ENCODE results near the gene ANKRA2.

Gene ANKRA2

GRCh38 chr5:73564675-73565074 lies 764 bp downstream of the ANKRA2 start:
- H3K36me3 Mint-ChIP-seq (ENCODE audit: low read depth), result peaks cover 27% of the 10 kb centered on the region
- H3K4me1 Mint-ChIP-seq, result peaks cover 29% of the 10 kb centered on the region
- no peaks in the 10 kb centered on the region for H3K27me3 Mint-ChIP-seq (ENCODE audit: low read depth, poor library complexity)
- H3K4me3 Mint-ChIP-seq, result peak overlapping the region; percentile 94
- no peaks in the 10 kb centered on the region for H3K9me3 Mint-ChIP-seq
- TF ChIP-seq CTCF (IDR thresholded peaks at IDR 0.05), result no peak
- H3K27ac Mint-ChIP-seq, result peak overlapping the region; percentile 99
- no peak for DNase-seq

DNA sequence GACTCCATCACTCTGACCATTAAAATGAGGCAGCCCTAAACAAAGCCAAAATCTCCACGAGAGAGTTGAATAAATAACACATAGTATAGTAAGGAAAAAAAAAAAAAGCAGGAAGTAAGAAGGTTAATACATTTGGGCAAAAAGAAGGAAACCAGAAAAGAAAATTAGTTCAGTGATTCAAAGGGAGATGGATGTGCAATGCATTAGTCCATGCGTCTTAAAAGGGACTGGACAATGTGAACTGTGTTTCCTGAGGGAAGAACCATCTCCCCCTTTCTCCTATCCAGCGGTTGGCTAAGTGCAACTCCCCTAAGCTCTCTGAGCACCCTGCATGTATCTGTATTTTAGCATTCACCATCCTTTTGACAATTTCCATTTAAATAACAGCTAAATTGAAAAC lies 1.4 kb downstream of the ANKRA2 start:
- Mint-ChIP-seq H3K4me3 (peak overlapping the region; percentile 94), H3K36me3 (ENCODE audit: low read depth) (peaks cover 24% of the 10 kb centered on the region), H3K27ac (peak overlapping the region; percentile 60), H3K4me1 (peaks cover 29% of the 10 kb centered on the region), H3K27me3 (ENCODE audit: low read depth, poor library complexity) (no peaks in the 10 kb centered on the region), H3K9me3 (no peaks in the 10 kb centered on the region)
- no peak for DNase-seq
- TF ChIP-seq CTCF (IDR thresholded peaks at IDR 0.05), result no peak

- no peak overlapping the region for H3K27ac Mint-ChIP-seq
Measured at GRCh38 chr5:73558950-73559349, 6.5 kb downstream of the ANKRA2 start.

GRCh38 chr5:73552642-73553041 lies 12.8 kb downstream of the ANKRA2 start:
- no peak overlapping the region for H3K4me3 Mint-ChIP-seq
- no peak for DNase-seq
- no peak for TF ChIP-seq CTCF (IDR thresholded peaks at IDR 0.05)
- H3K36me3 Mint-ChIP-seq (ENCODE audit: low read depth), result peaks cover 14% of the 10 kb centered on the region
- no peaks in the 10 kb centered on the region for H3K4me1 Mint-ChIP-seq
- H3K27me3 Mint-ChIP-seq (ENCODE audit: low read depth, poor library complexity), result no peaks in the 10 kb centered on the region
- no peaks in the 10 kb centered on the region for H3K9me3 Mint-ChIP-seq
- no peak overlapping the region for H3K27ac Mint-ChIP-seq

More at GRCh38 chr5:73558950-73559349, 6.5 kb downstream of the ANKRA2 start:
- Mint-ChIP-seq H3K4me1 (peaks cover 9% of the 10 kb centered on the region), H3K27me3 (ENCODE audit: low read depth, poor library complexity) (no peaks in the 10 kb centered on the region), H3K9me3 (no peaks in the 10 kb centered on the region), H3K36me3 (ENCODE audit: low read depth) (peaks cover 37% of the 10 kb centered on the region), H3K4me3 (no peak overlapping the region)
- no peak for TF ChIP-seq CTCF (IDR thresholded peaks at IDR 0.05)
- DNase-seq, result no peak

- peaks cover 10% of the 10 kb centered on the region for H3K36me3 Mint-ChIP-seq (ENCODE audit: low read depth)
- H3K9me3 Mint-ChIP-seq, result no peaks in the 10 kb centered on the region
- no peaks in the 10 kb centered on the region for H3K27me3 Mint-ChIP-seq (ENCODE audit: low read depth, poor library complexity)
- no peak for DNase-seq
- no peak for TF ChIP-seq CTCF (IDR thresholded peaks at IDR 0.05)
- H3K4me1 Mint-ChIP-seq, result peaks cover 4% of the 10 kb centered on the region
- H3K4me3 Mint-ChIP-seq, result no peak overlapping the region
- H3K27ac Mint-ChIP-seq, result no peak overlapping the region
Measured at GRCh38 chr5:73550016-73550415, 15.4 kb downstream of the ANKRA2 start.

- Mint-ChIP-seq H3K36me3 (ENCODE audit: low read depth) (no peaks in the 10 kb centered on the region), H3K27ac (no peak overlapping the region), H3K4me1 (peaks cover 4% of the 10 kb centered on the region), H3K9me3 (no peaks in the 10 kb centered on the region), H3K4me3 (no peak overlapping the region), H3K27me3 (ENCODE audit: low read depth, poor library complexity) (peaks cover 27% of the 10 kb centered on the region)
- TF ChIP-seq CTCF (IDR thresholded peaks at IDR 0.05), result no peak
- DNase-seq, result no peak
Measured at GRCh38 chr5:73545403-73545779, 20.0 kb downstream of the ANKRA2 start.
